H1 (cell line): ENCODE results near the gene ZCCHC17.

Experiments
- CEBPB ChIP-seq: IDR thresholded peaks from 2 replicates; pipeline ENCODE4 v1.6.1; 2012; ENCODE audit warnings: low read depth, low read length
- EP300 ChIP-seq, 2 experiments: IDR thresholded peaks; 1 replicate in 1 of 2; 2 replicates in 1 of 2; pipeline ENCODE4 v1.6.1; 2011 to 2012; ENCODE audit warnings: low read depth in 2 of 2, low read length in 2 of 2, mild to moderate bottlenecking in 2 of 2, borderline replicate concordance in 1 of 2, inconsistent platforms in 1 of 2, moderate library complexity in 1 of 2
- GABPA ChIP-seq: IDR thresholded peaks from 2 replicates; pipeline ENCODE4 v1.6.1; 2011; ENCODE audit warnings: mild to moderate bottlenecking, low read length, moderate library complexity, borderline replicate concordance; ENCODE audit not compliant: insufficient read depth
- HDAC2 ChIP-seq, 2 experiments: fragments of 300-600 bp in 1 of 2; sonication (generic) in 1 of 2; IDR thresholded peaks; 2 replicates each; pipeline ENCODE4 v1.6.1; 2011 to 2012; ENCODE audit warnings: low read depth in 2 of 2, low read length in 2 of 2, mild to moderate bottlenecking in 2 of 2, moderate library complexity in 2 of 2, borderline replicate concordance in 1 of 2, inconsistent platforms in 1 of 2
- MAFK ChIP-seq: IDR thresholded peaks from 2 replicates; pipeline ENCODE4 v1.6.1; 2012; ENCODE audit warnings: low read depth, mild to moderate bottlenecking, improper control_type of control experiment, low read length
- PHF8 ChIP-seq: fragments of 200-600 bp; sonication (generic); conservative IDR thresholded peaks from 2 replicates; pipeline ENCODE4 v1.7.1; 2012; ENCODE audit warnings: low read depth, mild to moderate bottlenecking, inconsistent platforms, low read length, moderate library complexity
- POLR2AphosphoS5 ChIP-seq: IDR thresholded peaks from 2 replicates; pipeline ENCODE4 v1.6.1; 2011; ENCODE audit warnings: low read depth, low read length
- SRF ChIP-seq: IDR thresholded peaks from 2 replicates; pipeline ENCODE4 v1.6.1; 2011; ENCODE audit warnings: mild to moderate bottlenecking, low read depth, low read length, moderate library complexity
- TAF1 ChIP-seq: IDR thresholded peaks from 2 replicates; pipeline ENCODE4 v1.6.1; 2011; ENCODE audit warnings: mild to moderate bottlenecking, low read depth, low read length
- ZNF274 ChIP-seq: IDR thresholded peaks from 2 replicates; pipeline ENCODE4 v1.7.0; 2012; ENCODE audit warnings: low read length, borderline replicate concordance; ENCODE audit errors: extremely low read depth
- TF ChIP-seq, protein P1 (sequence below): IDR thresholded peaks from 2 replicates; pipeline ENCODE4 v1.6.1; 2012; ENCODE audit warnings: low read length, inconsistent platforms
- TF ChIP-seq, protein P2 (sequence below): IDR thresholded peaks from 2 replicates; pipeline ENCODE4 v1.6.1; 2012; ENCODE audit warnings: inconsistent platforms
- TF ChIP-seq, protein P3 (sequence below), 3 experiments: IDR thresholded peaks; 1 replicate in 2 of 3; 2 replicates in 1 of 3; pipeline versions ENCODE4 v1.5.1 to v1.6.1; 2011; ENCODE audit warnings: low read length in 3 of 3, mild to moderate bottlenecking in 3 of 3, inconsistent platforms in 2 of 3, low read depth in 1 of 3, moderate library complexity in 1 of 3; ENCODE audit not compliant: insufficient read depth in 1 of 3; ENCODE audit errors: control extremely low read depth in 1 of 3

DNA sequence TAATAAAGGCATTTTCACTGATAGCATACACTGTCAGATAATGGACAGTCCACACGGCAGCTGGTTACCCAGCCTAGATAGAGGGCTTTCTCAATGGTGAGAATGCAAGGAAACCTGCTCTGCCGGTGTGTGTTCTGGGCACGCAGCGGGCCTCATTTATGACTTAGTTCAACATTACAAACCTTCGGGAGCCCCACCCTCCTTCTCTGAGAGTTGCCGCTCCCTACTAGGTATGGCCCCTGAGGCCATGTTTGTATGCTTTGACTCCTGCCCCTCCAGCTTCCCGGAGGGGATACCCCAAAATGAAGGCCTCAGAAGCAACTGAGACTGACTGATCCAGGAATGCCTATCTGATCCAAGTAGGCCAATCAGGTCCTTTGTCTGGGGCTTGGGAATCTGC lies 93.2 kb downstream of the ZCCHC17 start:
- TF ChIP-seq TAF1, result no peak
- TF ChIP-seq, protein P1, sequence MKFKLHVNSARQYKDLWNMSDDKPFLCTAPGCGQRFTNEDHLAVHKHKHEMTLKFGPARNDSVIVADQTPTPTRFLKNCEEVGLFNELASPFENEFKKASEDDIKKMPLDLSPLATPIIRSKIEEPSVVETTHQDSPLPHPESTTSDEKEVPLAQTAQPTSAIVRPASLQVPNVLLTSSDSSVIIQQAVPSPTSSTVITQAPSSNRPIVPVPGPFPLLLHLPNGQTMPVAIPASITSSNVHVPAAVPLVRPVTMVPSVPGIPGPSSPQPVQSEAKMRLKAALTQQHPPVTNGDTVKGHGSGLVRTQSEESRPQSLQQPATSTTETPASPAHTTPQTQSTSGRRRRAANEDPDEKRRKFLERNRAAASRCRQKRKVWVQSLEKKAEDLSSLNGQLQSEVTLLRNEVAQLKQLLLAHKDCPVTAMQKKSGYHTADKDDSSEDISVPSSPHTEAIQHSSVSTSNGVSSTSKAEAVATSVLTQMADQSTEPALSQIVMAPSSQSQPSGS, result no peak
- no peak for TF ChIP-seq ZNF274
- TF ChIP-seq, protein P2, sequence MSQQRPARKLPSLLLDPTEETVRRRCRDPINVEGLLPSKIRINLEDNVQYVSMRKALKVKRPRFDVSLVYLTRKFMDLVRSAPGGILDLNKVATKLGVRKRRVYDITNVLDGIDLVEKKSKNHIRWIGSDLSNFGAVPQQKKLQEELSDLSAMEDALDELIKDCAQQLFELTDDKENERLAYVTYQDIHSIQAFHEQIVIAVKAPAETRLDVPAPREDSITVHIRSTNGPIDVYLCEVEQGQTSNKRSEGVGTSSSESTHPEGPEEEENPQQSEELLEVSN, result no peak
- TF ChIP-seq, protein P3, sequence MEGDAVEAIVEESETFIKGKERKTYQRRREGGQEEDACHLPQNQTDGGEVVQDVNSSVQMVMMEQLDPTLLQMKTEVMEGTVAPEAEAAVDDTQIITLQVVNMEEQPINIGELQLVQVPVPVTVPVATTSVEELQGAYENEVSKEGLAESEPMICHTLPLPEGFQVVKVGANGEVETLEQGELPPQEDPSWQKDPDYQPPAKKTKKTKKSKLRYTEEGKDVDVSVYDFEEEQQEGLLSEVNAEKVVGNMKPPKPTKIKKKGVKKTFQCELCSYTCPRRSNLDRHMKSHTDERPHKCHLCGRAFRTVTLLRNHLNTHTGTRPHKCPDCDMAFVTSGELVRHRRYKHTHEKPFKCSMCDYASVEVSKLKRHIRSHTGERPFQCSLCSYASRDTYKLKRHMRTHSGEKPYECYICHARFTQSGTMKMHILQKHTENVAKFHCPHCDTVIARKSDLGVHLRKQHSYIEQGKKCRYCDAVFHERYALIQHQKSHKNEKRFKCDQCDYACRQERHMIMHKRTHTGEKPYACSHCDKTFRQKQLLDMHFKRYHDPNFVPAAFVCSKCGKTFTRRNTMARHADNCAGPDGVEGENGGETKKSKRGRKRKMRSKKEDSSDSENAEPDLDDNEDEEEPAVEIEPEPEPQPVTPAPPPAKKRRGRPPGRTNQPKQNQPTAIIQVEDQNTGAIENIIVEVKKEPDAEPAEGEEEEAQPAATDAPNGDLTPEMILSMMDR (IDR thresholded peaks at IDR 0.05; ENCODE audit: control extremely low read depth in 1 of 3, insufficient read depth in 1 of 3, low read depth in 1 of 3, low read length in 3 of 3), result no peak
- TF ChIP-seq HDAC2 (IDR thresholded peaks at IDR 0.05; ENCODE audit: borderline replicate concordance in 1 of 2, low read depth in 2 of 2, low read length in 2 of 2), result no peak
- TF ChIP-seq MAFK, result no peak
- no peak for TF ChIP-seq PHF8
- no peak for TF ChIP-seq CEBPB
- TF ChIP-seq SRF, result no peak
- TF ChIP-seq GABPA, result no peak
- TF ChIP-seq EP300 (IDR thresholded peaks at IDR 0.05; ENCODE audit: borderline replicate concordance in 1 of 2, low read depth in 2 of 2, low read length in 2 of 2), result no peak
- no peak for TF ChIP-seq POLR2AphosphoS5
